Rectal smooth muscle tissue (tissue), 1 donor: ENCODE results near the gene STX17.
"Not testable (repeated sequence)": the region's sequence is repeated elsewhere in the genome, so short reads cannot be mapped to it uniquely, and the experiment has no call there.

Experiments used
- H3K27ac ChIP-seq: one replicate; pipeline ENCODE4 v1.7.0; 2013; ENCODE audit warnings: low read depth, low read length, inconsistent platforms
- H3K27me3 ChIP-seq: one replicate; pipeline ENCODE4 v1.7.0; 2013; ENCODE audit warnings: low read length; ENCODE audit not compliant: control insufficient read depth, insufficient read depth
- H3K36me3 ChIP-seq: one replicate; pipeline ENCODE4 v1.7.0; 2013; ENCODE audit warnings: low read length; ENCODE audit not compliant: control insufficient read depth, insufficient read depth
- H3K4me1 ChIP-seq: one replicate; pipeline ENCODE4 v1.7.0; 2013; ENCODE audit warnings: low read length; ENCODE audit not compliant: control insufficient read depth, insufficient read depth
- H3K4me3 ChIP-seq: one replicate; pipeline ENCODE4 v1.7.0; 2013; ENCODE audit warnings: low read length
- H3K9ac ChIP-seq: one replicate; pipeline ENCODE4 v1.7.0; 2013; ENCODE audit warnings: low read length

Gene STX17

DNA sequence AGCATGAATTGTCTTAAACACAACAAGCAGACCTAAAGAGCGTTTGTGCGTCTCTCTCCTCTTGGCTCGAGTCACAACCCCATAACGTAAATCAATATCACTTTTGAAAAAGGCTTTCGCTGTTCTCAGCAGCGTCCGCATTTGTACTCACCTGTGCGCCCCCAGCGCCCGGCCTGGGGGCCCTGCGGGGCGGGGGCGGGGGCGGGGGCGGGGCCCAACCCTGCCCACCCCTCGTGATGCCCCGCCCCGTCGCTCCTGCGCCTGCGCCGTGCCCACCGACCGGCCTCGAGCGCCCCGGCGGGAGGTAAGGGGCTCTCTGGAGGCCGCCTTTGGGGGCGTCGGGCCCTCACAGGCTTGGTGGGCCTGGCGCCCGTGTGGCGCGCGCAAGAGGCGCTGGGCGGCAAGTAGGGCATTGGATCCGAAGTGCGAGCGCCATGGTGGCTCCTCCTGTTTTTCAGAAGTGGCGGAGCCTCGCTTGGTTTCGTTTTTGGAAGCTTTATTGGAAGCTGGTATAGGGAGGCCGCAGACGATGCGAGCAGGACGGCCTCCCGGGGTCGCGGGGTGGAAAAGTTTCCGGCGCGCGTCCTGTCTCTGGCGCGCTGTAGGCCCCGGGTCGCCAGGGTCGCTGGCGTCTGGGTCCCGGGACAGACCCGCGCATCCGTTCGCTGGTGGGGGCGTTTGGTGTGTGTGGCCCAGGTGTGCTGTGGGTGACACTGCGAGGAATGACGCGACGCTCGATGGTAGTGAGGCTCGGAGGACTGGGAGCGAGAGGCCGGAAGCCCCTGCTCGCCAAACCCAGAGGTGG, at the start of gene STX17:
Gene STX17, plus strand, starts transcription at position 252 of the 805 bp plus-strand sequence. CDS start 8,586 bp downstream, outside the sequence.
- Histone ChIP-seq H3K27me3 (no peaks in the 10 kb centered on the region), H3K27ac (peak within 1 kb of the TSS; percentile 94), H3K4me1 (peaks cover 4% of the 10 kb centered on the region), H3K9ac (peak within 1 kb of the TSS; percentile 59), H3K4me3 (peak within 1 kb of the TSS; percentile 82), H3K36me3 (no peaks in the 10 kb centered on the region)

DNA sequence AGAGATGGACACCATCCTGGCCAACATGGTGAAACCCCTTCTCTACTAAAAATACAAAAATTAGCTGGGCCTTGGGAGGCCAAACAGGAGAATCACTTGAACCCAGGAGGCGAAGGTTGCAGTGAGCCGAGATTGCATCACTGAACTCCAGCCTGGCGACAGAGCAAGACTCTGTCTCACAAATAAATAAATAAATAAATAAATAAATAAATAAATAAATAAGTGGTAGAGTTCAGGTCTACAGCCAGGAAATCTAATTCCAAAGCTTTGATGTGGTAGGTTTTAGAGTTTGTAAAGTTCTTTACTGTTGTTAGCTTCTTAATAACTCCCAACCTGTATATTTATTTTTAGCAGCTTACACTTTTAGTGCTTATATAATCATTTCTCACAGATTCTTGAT, 48.9 kb upstream of the STX17 start:
- H3K27me3 ChIP-seq, H3K4me3 ChIP-seq, H3K9ac ChIP-seq, H3K27ac ChIP-seq, H3K36me3 ChIP-seq, H3K4me1 ChIP-seq: not testable (repeated sequence)

DNA sequence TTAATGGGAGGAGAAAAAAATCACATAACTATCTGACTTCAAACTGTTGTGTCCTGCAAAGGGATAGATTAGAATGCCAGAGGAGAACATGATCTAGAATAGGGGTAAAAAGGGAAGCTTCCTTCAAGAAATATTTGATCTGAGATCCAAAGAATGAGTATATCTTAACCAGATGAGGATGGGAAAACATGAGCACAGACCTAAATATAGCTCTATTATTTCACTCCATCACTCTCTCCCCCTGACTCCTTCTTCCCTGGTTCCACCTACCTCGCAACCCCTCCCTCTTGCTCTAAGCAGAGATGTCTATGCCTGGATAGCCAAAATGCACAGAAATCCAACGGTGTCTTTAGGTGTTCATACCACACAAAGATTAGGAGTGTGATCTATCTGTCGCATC, 48.4 kb upstream of the STX17 start:
- Histone ChIP-seq H3K27ac (no peak overlapping the region), H3K4me1 (no peaks in the 10 kb centered on the region), H3K9ac (no peak overlapping the region), H3K27me3 (no peaks in the 10 kb centered on the region), H3K36me3 (no peaks in the 10 kb centered on the region), H3K4me3 (no peak overlapping the region)

DNA sequence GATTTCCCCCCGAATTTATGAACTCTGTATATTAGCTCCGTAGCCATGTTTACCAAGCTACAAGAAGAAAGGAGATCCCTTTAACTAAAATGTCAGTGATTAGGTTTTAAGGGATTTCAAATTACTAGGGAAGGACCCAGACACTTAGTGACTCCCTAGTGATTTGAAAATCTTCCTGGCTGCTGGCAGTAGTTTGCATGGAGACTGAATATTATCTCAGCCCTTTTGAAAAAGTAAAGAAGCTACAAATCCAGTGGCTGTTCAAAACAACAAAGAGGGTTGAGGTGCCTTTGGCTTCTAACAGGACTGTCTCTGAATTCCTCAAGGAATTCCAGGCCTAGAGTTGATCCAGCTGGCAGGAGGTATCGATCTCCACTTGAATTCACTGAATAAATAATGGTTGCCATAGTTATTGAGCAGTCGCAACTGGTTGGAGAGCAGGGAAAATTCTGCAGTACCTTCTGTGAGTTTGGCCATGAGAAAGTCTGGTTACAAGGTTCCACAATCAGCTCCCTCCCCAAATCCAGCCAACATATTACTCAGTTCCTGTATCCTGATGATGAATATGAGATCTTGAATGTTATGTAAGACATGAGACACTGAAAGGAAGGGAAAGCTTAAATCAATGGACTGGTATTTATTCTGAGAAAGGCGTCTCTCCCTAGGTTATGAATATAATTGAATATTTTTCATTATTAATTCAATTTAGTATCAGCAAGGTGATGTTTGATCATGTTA, 47.0 kb upstream of the STX17 start:
- H3K36me3 ChIP-seq: no peaks in the 10 kb centered on the region
- no peak overlapping the region for H3K4me3 ChIP-seq
- H3K27me3 ChIP-seq: no peaks in the 10 kb centered on the region
- H3K9ac ChIP-seq: no peak overlapping the region
- no peaks in the 10 kb centered on the region for H3K4me1 ChIP-seq
- H3K27ac ChIP-seq: no peak overlapping the region

- no peaks in the 10 kb centered on the region for H3K36me3 ChIP-seq
Measured at GRCh38 chr9:99860266-99860665, 46.2 kb upstream of the STX17 start.

GRCh38 chr9:99863955-99864354, 42.5 kb upstream of the STX17 start:
- Histone ChIP-seq H3K4me1 (no peaks in the 10 kb centered on the region), H3K27ac (no peak overlapping the region), H3K27me3 (no peaks in the 10 kb centered on the region), H3K9ac (no peak overlapping the region), H3K4me3 (no peak overlapping the region), H3K36me3 (no peaks in the 10 kb centered on the region)

More at GRCh38 chr9:99860266-99860665, 46.2 kb upstream of the STX17 start:
- H3K27me3 ChIP-seq: no peaks in the 10 kb centered on the region
- H3K9ac ChIP-seq: no peak overlapping the region
- H3K27ac ChIP-seq: no peak overlapping the region
- H3K4me3 ChIP-seq: no peak overlapping the region
- H3K4me1 ChIP-seq: no peaks in the 10 kb centered on the region

- H3K4me1 ChIP-seq: no peaks in the 10 kb centered on the region
- no peaks in the 10 kb centered on the region for H3K27me3 ChIP-seq
- no peak overlapping the region for H3K4me3 ChIP-seq
- H3K9ac ChIP-seq: no peak overlapping the region
- H3K36me3 ChIP-seq: no peaks in the 10 kb centered on the region
- H3K27ac ChIP-seq: no peak overlapping the region
Measured at GRCh38 chr9:99866398-99866797, 40.1 kb upstream of the STX17 start.

DNA sequence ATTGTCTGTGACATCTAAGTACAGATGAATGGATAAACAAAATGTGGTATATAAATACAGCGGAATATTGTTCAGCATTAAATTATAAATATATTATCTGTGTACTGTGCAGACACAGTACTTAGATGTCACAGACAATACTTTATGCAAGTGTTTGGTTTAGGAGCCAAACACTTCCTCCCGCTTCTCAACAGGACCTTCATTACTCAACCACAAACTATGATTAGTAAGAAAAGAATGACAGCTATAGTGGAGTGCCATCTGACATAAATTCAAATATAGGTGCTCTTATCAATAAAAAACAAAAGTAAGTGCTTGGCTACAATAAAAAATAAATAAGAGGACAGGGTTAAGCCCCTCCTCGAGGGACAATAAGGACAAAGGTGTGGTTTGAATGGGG, 38.9 kb upstream of the STX17 start:
- Histone ChIP-seq H3K27ac (no peak overlapping the region), H3K9ac (no peak overlapping the region), H3K4me3 (no peak overlapping the region), H3K4me1 (no peaks in the 10 kb centered on the region), H3K36me3 (no peaks in the 10 kb centered on the region), H3K27me3 (no peaks in the 10 kb centered on the region)

- H3K9ac ChIP-seq: no peak overlapping the region
- H3K4me3 ChIP-seq: no peak overlapping the region
- no peaks in the 10 kb centered on the region for H3K36me3 ChIP-seq
- no peak overlapping the region for H3K27ac ChIP-seq
- H3K27me3 ChIP-seq: no peaks in the 10 kb centered on the region
- H3K4me1 ChIP-seq: no peaks in the 10 kb centered on the region
Measured at GRCh38 chr9:99867968-99868367, 38.5 kb upstream of the STX17 start.

- H3K4me3 ChIP-seq: no peak overlapping the region
- H3K36me3 ChIP-seq: no peaks in the 10 kb centered on the region
- no peaks in the 10 kb centered on the region for H3K27me3 ChIP-seq
- H3K9ac ChIP-seq: no peak overlapping the region
- H3K4me1 ChIP-seq: no peaks in the 10 kb centered on the region
- no peak overlapping the region for H3K27ac ChIP-seq
Measured at GRCh38 chr9:99868845-99869244, 37.6 kb upstream of the STX17 start.

DNA sequence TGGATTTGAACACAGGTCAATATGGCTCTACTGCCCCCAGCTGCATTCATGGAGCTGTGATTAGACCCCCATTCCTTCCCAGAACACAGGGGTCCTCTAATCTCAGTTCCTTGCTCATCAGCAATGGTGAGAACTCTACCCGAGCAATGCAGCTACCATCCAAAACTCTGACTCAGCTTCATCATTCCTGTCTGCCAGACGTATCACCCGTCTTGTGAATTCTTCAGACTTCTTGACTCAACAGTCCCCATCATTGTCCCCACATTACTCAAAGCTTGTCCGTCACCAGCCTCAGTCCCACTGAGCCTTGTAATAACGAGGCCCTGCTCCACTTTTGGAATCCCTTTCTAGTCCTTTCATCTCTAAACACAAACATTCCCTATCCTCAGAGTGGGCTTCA, 36.3 kb upstream of the STX17 start:
- Histone ChIP-seq H3K9ac (no peak overlapping the region), H3K27ac (no peak overlapping the region), H3K4me3 (no peak overlapping the region), H3K36me3 (no peaks in the 10 kb centered on the region), H3K4me1 (no peaks in the 10 kb centered on the region), H3K27me3 (no peaks in the 10 kb centered on the region)

- Histone ChIP-seq H3K36me3 (no peaks in the 10 kb centered on the region), H3K4me3 (no peak overlapping the region), H3K4me1 (no peaks in the 10 kb centered on the region), H3K9ac (no peak overlapping the region), H3K27ac (no peak overlapping the region), H3K27me3 (no peaks in the 10 kb centered on the region)
Measured at GRCh38 chr9:99873531-99873930, 32.9 kb upstream of the STX17 start.
